GM19438 (cell line): ENCODE measurements around the gene PAPOLB.

Experiments used
- ATAC-seq: cut with Tn5 transposase; IDR thresholded peaks from one replicate; pipeline ENCODE4 v1.9.1; 2021; ENCODE audit warnings: low read depth; ENCODE audit not compliant: unreplicated experiment

The PAPOLB gene

DNA sequence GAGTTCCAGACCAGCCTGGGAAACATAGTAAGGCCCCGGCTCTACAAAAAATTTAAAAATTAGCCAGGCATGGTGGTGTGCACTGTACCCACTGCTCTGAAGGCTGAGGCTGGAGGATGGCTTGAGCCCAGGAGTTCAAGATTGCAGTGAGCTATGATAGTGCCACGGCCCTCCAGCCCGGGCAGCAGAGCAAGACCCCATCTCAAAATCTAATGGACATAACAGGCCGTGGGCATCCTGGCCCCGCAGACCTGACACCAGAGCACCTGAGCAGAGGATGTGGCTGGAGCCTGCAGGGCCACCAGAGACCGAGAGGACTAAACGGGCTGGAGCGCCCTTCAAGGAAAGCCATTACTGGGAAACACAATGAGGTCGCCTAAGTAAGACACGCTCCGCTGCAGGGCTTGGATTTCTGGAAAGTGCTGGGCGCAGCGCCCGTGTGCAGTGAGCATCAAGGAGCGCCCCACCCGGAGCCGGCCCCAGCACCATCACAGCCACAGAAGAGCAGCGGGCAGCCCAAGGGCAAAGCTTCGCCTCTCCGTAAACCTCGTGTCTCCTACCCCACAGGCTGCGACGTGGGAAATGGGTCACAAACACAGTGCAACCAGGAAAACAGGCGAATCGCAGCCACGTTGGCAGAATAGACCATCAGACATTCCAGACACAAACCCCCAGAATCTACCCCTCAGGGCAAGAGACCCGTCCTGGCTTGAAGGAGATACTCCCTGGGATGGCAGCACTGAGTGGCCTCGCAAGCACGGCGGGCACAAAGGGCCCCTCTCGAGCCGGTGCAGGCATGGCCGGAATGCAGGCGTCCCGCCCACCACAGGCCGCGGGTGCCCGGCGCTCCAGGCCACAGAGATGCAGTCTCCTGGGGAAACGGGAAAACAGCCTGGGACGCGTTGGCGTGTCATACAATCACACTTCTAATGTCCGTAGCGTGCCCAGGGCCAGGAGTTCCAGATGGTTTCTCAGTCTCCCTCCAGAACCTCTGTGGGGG lies 16.8 kb upstream of the PAPOLB start:
- ATAC-seq = no peak

DNA sequence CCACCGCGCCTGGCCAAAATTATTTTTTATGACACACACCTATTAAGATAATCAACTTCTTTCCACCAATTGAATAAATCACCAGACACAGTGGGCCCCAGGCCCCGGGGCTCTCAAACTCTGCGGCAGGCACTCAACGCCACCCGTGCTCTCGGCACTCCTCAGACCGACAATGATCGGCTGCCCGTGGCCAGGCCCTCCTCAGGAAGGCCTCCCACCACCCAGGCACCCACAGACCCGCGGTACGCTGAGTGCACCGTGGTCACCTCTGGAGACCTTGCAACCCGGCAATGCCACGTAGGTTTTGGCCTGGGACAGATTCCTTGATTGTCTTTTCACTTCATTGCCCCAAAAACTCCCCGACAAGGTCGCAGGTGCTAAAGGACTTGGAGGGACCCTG lies 14.8 kb upstream of the PAPOLB start:
- ATAC-seq = no peak

DNA sequence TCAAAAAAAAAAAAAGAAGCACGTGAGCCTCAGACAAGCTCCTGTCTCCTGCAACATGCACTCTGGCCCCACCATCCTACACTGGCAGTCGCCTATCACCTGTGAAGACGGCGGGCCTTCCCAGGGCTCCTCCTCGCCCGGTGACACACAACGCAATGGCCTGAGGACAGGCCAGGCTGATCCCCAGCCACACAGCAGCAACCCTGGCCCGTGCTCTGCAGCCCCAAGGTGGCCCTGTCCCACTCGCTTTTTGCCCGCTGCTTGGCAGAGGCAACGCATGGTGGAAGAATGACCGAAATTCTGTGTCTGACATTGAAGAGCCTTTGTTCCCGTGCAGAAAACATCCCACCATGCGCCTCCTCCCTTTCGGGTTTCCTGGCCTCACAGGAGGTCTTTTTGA lies 13.6 kb upstream of the PAPOLB start:
- no peak for ATAC-seq

- no peak for ATAC-seq
Observed at GRCh38 chr7:4873071-4873944, 11.5 kb upstream of the PAPOLB start.

DNA sequence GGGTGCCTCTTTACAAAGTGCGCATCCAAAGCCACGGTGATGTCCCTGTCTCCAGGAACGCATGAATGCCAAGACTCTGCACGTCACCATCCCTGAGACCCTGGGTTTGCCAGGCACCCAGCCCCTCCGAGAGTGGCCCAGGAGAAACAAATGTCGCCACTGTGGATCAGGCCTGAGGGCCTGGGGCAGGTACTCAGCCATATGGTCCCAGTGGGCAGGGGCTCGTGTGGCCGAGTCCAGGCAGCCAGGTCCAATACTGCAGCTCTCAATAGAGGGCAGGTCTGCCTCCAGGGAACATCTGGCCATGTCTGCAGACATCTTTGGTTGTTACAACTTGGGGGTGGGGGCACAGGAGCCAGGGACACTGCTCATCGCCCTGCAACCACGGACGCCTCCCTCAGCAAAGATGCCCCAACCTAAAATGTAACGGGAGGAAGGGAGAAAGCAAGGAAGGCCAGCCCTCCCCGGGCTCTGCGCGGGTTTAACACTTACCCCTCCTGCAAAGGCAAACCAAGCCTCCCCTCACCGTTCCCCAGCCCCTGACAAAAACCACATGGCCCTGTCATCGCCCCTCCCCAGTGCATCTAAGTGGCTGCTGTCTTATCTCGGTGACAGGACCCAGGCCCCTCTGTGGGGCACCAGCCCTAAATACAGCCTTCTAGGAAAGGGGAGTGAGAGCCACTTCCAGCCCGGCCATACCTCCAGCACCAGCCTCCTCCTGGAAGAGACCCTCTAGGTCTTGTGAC lies 10.3 kb upstream of the PAPOLB start:
- ATAC-seq = no peak

DNA sequence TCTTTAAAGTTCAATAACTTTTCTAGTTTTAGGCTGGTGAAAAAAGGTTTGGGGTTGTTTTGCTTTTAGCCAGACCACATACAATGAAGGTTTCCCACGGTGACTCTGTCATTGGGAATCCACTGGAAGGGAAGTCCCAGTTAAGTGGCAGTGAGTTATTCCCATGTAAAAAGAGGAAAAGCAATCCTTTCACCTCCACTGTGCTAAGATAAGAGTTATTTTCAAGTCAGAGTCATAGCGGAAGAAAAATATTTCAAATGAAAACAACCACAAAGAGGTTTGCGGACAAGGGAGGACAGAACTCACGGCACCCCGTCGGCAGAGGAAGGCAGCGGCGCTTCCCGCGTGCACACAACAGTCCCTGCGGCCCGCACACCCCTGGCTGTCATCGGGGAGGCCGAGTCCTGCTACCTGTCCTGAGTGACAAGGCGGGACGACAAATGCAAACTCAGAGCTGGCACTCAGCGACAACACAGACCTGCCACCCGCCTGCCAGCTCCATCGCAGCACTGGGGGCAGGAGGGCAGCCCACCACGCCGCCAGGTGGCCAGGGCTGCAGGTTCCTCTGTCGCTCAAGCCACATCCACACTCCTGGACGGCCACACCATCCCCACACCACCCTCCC lies 9.3 kb upstream of the PAPOLB start:
- no peak for ATAC-seq

GRCh38 chr7:4868493-4868892 lies 6.7 kb upstream of the PAPOLB start:
- no peak for ATAC-seq

DNA sequence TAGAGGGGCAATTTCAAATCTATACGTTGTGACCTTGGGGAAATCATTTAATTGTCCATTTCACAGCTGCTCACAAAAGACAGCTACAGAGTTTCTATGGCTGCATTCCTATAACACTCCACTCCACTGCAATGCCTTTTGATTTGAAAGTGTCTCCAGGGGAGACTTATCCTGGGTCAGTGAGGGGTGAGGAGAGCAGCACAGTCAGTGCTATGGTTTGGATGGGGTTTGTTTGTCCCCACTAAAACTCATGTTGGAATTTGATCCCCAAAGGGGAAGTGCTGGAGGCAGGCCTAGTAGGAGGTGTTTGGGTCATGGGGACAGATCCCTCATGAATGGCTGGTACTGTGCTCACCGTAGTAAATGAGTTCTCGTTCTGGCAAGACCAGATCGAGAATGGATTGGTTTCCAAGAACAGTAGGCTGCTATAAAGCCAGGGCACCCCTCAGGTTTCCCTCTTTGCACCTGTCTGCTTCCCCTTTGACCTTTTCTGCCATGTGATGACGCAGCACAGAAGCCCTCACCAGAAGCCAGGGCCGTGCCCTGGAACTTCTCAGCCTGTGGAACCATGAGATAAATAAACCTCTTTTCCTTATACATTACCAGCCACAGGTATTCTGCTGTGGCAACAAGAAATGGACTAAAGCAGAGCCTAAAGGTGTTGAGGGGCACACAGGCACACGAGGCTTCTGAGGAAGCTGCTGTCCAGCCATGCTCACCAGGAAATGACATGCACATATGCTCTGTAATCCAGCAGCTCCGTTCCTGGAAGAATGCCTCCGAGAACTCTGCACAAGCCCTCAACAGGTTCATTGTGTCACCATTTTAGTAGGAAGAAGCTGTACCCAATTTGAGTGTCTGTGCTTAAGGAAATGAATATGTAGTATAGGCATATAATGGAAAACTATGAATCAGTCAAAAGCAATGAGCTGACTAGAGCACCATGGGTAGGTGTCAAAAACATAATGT lies 5.0 kb upstream of the PAPOLB start:
- ATAC-seq = no peak

- no peak for ATAC-seq
Observed at GRCh38 chr7:4862156-4862555, 326 bp upstream of the PAPOLB start.

DNA sequence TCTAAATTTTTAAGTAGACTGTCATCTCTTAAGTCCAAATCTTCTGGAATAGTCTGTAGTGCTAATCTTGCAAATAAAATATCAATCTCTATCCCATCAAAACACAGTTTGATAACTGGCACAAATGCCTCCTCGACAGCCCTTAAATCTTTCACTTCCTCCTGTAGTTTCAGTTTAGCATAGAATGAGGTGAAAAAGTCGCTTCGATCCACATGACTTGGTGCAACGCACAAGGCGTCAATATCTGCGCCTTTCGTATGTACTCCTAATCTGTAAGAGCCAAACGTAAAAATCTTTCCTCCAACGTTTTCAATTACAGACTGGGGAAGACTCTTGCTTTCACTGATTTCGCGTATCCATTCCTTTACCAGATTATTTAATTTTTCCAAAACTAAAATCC lies 603 bp downstream of the PAPOLB start:
- no peak for ATAC-seq

- ATAC-seq = no peak
Observed at GRCh38 chr7:4857189-4857588, 4.6 kb downstream of the PAPOLB start.

DNA sequence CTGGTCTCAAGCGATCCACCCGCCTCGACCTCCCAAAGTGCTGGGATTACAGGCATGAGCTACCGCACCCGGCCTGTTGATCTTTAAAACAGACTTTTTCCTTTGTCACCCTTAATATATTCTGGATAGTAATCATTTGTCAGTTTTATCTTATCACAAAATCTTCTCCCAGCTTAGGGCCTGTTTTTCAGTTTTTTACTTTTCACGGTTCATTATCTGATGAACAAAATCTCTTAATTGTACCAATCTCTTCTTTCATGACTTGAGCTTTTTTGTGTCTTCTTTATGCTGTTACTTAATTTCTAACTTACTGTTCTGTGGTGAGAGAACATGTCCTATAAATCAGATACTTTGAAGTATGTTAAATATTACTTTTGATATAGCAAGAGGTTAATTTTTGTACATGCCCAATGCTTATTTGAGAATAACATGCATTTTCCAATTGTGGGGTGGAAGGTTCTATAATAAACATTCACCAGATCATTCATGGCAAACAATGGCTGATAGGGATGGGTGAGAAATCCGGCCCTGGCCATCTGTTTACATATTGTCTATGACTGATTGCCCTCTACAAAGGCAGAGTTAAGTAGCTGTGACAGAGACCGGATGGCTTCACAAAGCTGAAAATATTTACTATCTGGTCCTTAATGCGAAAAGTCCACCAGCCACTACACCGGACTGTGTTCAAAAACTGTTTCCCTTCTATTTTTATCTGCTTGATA lies 5.3 kb downstream of the PAPOLB start:
- ATAC-seq = no peak

DNA sequence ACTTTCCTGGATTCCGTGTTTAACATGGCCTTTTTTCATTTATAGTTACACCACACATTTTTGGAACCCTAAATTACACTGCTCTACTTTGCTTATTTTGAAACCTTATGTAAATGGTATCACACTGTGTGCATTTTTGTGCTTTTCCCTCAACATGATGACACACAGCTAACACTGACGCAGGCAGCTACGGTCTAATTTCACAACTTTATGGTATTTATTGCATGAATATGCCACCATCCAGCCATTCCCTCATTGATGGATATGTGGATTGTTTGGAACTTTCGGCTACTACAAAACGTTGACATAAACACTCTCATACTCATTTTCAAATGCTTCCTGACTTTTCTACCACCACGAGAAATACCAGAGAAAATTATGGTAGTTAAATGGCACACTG lies 6.9 kb downstream of the PAPOLB start:
- ATAC-seq = no peak

GRCh38 chr7:4851459-4852422 lies 10.1 kb downstream of the PAPOLB start:
- no peak for ATAC-seq

- ATAC-seq = no peak
Observed at GRCh38 chr7:4850262-4850795, 11.5 kb downstream of the PAPOLB start.

DNA sequence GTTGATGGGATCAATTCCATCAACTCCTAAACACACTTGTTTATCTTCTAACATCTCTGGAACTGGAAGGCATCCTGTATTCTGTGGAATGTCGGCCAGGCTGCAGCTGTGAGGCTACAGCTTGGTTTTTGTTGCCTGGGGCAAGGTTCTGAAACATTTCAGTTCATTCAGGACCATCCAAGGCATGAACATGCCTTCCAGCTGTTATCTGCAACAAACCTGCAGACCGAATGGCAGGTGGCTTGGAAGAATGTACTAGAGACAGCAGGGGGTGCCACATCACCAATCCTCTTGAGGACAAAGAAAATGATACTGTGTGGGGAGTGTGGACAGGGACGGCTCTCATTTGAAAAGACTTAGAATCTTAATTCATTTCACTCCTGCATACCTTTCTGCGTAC lies 12.4 kb downstream of the PAPOLB start:
- no peak for ATAC-seq

DNA sequence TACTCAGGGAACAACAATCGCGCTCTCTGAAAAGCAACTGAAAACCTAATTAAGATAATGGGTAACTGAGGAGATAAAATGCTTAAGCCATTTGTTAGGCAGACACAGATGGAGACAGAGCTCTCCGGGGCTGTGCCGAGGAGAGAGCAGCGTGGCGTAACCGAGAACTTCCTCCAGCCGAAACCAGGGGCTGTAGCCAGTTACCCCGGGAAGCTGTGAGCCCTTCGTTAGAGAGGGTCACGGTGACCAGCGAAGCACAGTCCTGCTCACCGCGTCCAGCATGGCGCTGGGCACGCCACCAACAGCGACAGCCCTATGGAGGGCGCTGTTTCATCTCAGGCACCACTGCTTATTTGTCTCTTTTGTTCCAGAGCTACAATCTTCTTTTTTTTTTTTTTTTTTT lies 16.1 kb downstream of the PAPOLB start:
- ATAC-seq = no peak
